ENCODE data around the gene SRP14.
A peak's percentile ranks its signal among the peaks of the same experiment; 100 is the strongest.

DNA sequence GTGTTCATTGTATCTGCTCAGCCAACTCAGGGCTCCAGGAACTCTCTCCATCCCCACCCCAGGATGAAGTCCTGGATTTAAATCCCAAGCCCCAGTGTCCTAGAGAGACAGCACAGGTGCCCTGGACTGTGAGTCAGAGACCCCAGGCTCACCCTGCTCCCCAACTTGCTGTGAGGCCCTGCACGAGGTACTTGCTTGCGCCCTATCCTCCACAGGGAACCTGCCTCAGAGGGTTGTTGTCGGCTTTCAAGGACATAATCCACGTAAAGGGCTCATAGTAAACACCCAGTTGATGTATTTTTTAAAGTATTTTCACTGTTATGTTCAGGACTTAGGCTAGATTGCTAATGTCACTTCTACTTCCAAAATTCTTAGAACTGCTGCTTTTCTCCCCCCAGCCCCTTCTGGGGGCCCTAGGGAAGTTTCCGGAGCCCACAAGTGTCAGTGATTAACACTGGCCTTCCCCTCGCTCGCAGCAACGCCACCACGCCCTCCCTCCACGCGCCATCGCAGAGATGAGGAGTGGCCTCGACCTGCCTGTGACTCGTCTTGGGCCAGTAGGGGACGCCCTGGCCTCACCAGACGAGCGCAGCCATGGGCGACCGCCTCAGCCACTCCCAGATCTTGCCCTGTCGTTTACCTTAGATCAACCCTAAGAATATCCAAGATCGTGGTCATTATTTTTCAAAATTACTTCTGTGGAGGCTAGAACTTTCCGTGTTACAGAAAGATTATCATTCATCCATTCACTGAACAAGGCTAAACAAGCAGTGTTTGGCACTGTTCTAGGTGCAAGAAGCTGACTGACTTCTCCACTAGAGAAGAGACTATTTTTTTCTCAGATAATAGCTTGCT lies 6.0 kb upstream of the SRP14 start:
- TF ChIP-seq, protein P1, sequence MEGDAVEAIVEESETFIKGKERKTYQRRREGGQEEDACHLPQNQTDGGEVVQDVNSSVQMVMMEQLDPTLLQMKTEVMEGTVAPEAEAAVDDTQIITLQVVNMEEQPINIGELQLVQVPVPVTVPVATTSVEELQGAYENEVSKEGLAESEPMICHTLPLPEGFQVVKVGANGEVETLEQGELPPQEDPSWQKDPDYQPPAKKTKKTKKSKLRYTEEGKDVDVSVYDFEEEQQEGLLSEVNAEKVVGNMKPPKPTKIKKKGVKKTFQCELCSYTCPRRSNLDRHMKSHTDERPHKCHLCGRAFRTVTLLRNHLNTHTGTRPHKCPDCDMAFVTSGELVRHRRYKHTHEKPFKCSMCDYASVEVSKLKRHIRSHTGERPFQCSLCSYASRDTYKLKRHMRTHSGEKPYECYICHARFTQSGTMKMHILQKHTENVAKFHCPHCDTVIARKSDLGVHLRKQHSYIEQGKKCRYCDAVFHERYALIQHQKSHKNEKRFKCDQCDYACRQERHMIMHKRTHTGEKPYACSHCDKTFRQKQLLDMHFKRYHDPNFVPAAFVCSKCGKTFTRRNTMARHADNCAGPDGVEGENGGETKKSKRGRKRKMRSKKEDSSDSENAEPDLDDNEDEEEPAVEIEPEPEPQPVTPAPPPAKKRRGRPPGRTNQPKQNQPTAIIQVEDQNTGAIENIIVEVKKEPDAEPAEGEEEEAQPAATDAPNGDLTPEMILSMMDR (IDR thresholded peaks at IDR 0.05; ENCODE audit: insufficient read depth, low read depth, low read length): peak; percentile 80
- TF ChIP-seq EZH2 (IDR thresholded peaks at IDR 0.05; ENCODE audit: insufficient read depth, low read length): no peak
